ENCODE measurements around the gene KAZN.

KAZN gene

DNA sequence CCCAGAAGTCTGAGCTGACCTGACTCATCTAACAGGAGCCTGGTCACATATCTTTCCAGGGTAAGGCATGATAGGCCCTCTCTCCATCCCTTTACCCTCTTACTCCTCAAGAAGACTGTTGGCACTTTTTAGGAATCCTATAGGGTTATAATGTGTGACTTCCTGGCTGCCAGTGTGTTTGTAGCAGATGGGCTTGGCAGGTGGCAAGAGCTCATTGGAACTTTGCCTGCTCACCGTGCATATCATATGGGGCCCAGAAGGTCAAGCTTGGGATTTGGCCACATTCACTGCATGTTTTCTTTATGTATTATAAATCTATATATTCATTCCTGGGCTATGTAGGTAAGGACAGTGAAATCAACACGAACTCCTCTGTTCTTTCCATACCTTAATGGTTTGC is 5.2 kb downstream of the KAZN start:
- TF ChIP-seq, protein P1, sequence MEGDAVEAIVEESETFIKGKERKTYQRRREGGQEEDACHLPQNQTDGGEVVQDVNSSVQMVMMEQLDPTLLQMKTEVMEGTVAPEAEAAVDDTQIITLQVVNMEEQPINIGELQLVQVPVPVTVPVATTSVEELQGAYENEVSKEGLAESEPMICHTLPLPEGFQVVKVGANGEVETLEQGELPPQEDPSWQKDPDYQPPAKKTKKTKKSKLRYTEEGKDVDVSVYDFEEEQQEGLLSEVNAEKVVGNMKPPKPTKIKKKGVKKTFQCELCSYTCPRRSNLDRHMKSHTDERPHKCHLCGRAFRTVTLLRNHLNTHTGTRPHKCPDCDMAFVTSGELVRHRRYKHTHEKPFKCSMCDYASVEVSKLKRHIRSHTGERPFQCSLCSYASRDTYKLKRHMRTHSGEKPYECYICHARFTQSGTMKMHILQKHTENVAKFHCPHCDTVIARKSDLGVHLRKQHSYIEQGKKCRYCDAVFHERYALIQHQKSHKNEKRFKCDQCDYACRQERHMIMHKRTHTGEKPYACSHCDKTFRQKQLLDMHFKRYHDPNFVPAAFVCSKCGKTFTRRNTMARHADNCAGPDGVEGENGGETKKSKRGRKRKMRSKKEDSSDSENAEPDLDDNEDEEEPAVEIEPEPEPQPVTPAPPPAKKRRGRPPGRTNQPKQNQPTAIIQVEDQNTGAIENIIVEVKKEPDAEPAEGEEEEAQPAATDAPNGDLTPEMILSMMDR (IDR thresholded peaks at IDR 0.05; ENCODE audit: low read depth, low read length) = no peak
- H3K4me3 ChIP-seq (ENCODE audit: low read depth, low read length) = no peak overlapping the region

DNA sequence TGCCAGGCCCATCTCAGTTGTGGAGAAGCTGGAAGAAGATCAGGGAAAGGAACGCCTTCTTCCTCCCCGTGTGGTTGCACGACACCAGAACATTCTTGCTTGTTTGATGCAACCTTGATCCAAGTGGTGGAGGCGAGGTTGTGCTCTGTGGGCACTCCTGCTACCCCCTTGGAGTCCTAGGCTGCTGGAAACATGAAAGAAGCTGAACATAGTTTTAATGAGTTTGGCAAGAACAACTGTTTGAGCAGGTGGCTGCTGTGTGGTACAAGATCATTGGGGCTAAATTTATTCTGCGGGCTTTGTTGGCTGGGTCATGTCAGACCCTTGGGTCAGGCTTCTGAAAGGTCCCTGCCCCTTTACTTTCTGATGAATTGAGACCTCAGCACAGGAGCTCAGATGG is 5.9 kb downstream of the KAZN start:
- no peak overlapping the region for H3K4me3 ChIP-seq (ENCODE audit: low read depth, low read length)
- TF ChIP-seq, protein P1 (IDR thresholded peaks at IDR 0.05; ENCODE audit: low read depth, low read length) = no peak

GRCh38 chr1:14605945-14606344 is 7.5 kb downstream of the KAZN start:
- H3K4me3 ChIP-seq (ENCODE audit: low read depth, low read length) = no peak overlapping the region
- TF ChIP-seq, protein P1 (IDR thresholded peaks at IDR 0.05; ENCODE audit: low read depth, low read length) = no peak

DNA sequence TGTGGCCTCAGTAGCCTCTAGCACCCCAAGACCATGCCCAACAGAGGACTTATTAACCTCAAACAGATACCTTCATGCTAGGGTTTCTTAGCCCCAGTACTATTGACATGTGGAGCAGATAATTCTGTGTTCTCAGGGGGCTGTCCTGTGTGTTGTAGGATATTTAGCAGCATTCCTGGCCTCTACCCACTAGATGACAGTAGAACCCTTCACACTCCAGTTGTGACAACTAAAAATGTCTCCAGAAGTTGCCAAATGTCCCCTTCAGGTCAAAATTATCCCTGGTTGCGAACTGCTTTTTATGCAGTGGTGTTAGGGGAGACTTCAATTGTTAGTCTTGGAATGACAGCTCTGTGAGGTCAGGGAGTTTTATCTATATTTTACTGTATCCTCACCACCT is 8.1 kb downstream of the KAZN start:
- TF ChIP-seq, protein P1 (IDR thresholded peaks at IDR 0.05; ENCODE audit: low read depth, low read length) = no peak

DNA sequence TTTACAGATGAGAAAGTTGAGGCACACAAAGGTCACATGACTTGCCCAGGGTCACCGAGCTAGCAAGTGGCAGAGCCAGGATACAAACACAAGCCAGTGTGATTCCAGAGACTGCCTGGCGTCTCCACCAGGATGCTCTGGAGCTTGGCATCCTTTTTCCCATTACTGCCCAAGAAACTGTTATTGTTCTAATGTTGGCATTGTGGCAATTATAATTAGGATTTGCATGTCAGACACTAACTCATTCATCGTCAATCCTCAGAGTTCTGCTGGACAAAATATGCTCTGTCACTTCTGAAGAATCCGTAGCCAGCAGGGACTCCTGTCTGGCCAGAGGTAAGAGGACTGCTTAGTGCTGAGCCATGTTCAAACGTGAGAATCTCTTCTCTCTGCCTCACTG is 8.8 kb downstream of the KAZN start:
- no peak overlapping the region for H3K4me3 ChIP-seq (ENCODE audit: low read depth, low read length)
- TF ChIP-seq, protein P1 (IDR thresholded peaks at IDR 0.05; ENCODE audit: low read depth, low read length) = no peak

More for the DNA sequence above, 8.1 kb downstream of the KAZN start:
- no peak overlapping the region for H3K4me3 ChIP-seq (ENCODE audit: low read depth, low read length)

DNA sequence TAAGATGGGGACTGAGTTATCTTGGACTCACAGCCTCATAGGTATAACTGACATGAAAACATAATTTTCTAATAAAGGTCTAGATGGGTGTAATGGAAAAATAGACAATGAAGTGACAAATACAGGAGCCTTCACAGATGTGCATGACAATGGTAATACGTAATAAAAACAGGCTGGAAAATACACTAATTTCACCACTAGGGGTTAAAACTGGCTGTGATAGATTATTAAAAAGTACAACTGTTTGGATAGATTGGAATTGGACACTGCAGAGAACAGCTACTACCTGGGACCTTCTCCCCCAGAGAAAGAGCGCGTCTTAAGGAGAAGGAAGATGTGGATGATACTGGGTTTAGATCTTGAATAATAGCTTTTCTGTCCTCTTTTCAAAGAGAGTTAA is 9.8 kb downstream of the KAZN start:
- TF ChIP-seq, protein P1 (IDR thresholded peaks at IDR 0.05; ENCODE audit: low read depth, low read length) = no peak

DNA sequence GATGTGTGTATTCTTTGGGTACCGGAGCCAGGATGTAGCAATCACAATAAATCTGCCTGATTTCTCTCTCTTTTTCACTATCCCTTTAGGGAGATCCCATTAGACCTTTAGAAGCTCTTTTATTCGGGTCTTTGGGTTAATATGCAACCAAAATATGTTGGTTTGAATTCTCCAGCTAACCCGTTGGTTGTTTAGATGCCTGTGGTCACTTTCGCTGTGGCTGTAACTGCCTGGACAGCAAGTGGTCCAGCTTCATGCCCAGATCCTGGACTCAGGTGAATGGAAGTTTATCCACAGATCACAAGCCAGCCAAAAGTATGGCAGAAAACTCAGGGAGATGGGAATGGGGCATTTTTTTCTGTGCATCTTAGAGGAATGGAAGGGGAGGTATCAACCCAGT is 12.3 kb downstream of the KAZN start:
- TF ChIP-seq, protein P1 (IDR thresholded peaks at IDR 0.05; ENCODE audit: low read depth, low read length) = no peak
- no peak overlapping the region for H3K4me3 ChIP-seq (ENCODE audit: low read depth, low read length)

More for the DNA sequence above, 9.8 kb downstream of the KAZN start:
- H3K4me3 ChIP-seq (ENCODE audit: low read depth, low read length) = no peak overlapping the region
